Keratinocyte (primary cell): Measurements from ENCODE around the gene PTPRN2. TPM values are rescaled to one million over a fixed set of nuclear protein-coding genes. Genes with fewer than 3 reads are reported as not detected.
"Not testable (repeated sequence)": the region's sequence is repeated elsewhere in the genome, so short reads cannot be mapped to it uniquely, and the experiment has no call there.

Experiments
- DNase-seq: peaks from one replicate; pipeline ENCODE4 v3.0.0-alpha.2; 2011; ENCODE audit warnings: low read depth, missing footprints, low spot score
- FAIRE-seq: peaks from 2 replicates; lab custom pipeline; 2011; peaks lifted over from hg19 to GRCh38; lab: Jason Lieb, UNC
- H2AFZ ChIP-seq: 2 replicates; pipeline ENCODE4 v1.6.0; 2012; ENCODE audit warnings: low read length, control low read depth, inconsistent platforms; ENCODE audit not compliant: control insufficient read depth
- H3K27ac ChIP-seq: 2 replicates; pipeline ENCODE4 v1.5.1; 2011; ENCODE audit warnings: low read length; ENCODE audit not compliant: control insufficient read depth, insufficient read depth
- H3K27me3 ChIP-seq: 3 replicates; pipeline ENCODE4 v1.6.0; 2011; ENCODE audit warnings: low read length; ENCODE audit not compliant: control insufficient read depth, insufficient read depth; ENCODE audit errors: extremely low read depth
- H3K36me3 ChIP-seq, 2 experiments: 2 replicates in 1 of 2; 3 replicates in 1 of 2; pipeline ENCODE4 v1.5.1; 2011; ENCODE audit warnings: low read length in 2 of 2, mild to moderate bottlenecking in 1 of 2; ENCODE audit not compliant: control insufficient read depth in 2 of 2, insufficient read depth in 2 of 2; ENCODE audit errors: extremely low read depth in 1 of 2
- H3K4me1 ChIP-seq: 3 replicates; pipeline ENCODE4 v1.5.1; 2011; ENCODE audit warnings: low read length; ENCODE audit not compliant: control insufficient read depth, insufficient read depth; ENCODE audit errors: extremely low read depth
- H3K4me2 ChIP-seq: 3 replicates; pipeline ENCODE4 v1.6.0; 2011; ENCODE audit warnings: low read depth, low read length; ENCODE audit not compliant: control insufficient read depth, insufficient read depth; ENCODE audit errors: extremely low read depth
- H3K4me3 ChIP-seq, 3 experiments: fragments of 200-600 bp in 1 of 3; sonication (generic) in 1 of 3; 2 replicates in 2 of 3; 3 replicates in 1 of 3; pipeline ENCODE4 v1.5.1; 2011 to 2016; ENCODE audit warnings: low read length in 3 of 3, mild to moderate bottlenecking in 3 of 3, control low read depth in 2 of 3, inconsistent platforms in 1 of 3, low read depth in 1 of 3, mixed read lengths in 1 of 3, mixed run types in 1 of 3, moderate library complexity in 1 of 3; ENCODE audit not compliant: control insufficient read depth in 2 of 3, insufficient read depth in 2 of 3; ENCODE audit errors: extremely low read depth in 1 of 3
- H3K79me2 ChIP-seq: 2 replicates; pipeline ENCODE4 v1.6.0; 2012; ENCODE audit warnings: low read length; ENCODE audit not compliant: control insufficient read depth, insufficient read depth
- H3K9ac ChIP-seq: 3 replicates; pipeline ENCODE4 v1.6.0; 2011; ENCODE audit warnings: low read length; ENCODE audit not compliant: control insufficient read depth, insufficient read depth; ENCODE audit errors: extremely low read depth
- H3K9me1 ChIP-seq: 3 replicates; pipeline ENCODE4 v1.6.0; 2011; ENCODE audit warnings: low read length; ENCODE audit not compliant: control insufficient read depth, insufficient read depth; ENCODE audit errors: extremely low read depth
- H3K9me3 ChIP-seq: 2 replicates; pipeline ENCODE4 v1.5.1; 2012; ENCODE audit warnings: low read depth, low read length; ENCODE audit not compliant: control insufficient read depth
- H4K20me1 ChIP-seq: 3 replicates; pipeline ENCODE4 v1.6.0; 2011; ENCODE audit warnings: low read length; ENCODE audit not compliant: control insufficient read depth, insufficient read depth; ENCODE audit errors: extremely low read depth
- EZH2 ChIP-seq: IDR thresholded peaks from one replicate; pipeline ENCODE4 v1.6.1; 2012; ENCODE audit warnings: inconsistent platforms, mild to moderate bottlenecking, low read length, moderate library complexity
- dilution Hi-C: fragments of 300-500 bp; cut with MboI; formaldehyde crosslinking; loops from one replicate; pipeline ENCODE4 v1.7.0; 2020; ENCODE audit warnings: low sequenced_read_pairs; ENCODE audit not compliant: extremely low pct_ligation_motif_present
- polyA plus RNA-seq, 5 experiments: library from polyadenylated mRNA; depleted of rRNA in 3 of 5; stranded (reverse) in 3 of 5; stranded (forward) in 1 of 5; unstranded in 1 of 5; fragments of >200 nt; gene quantifications; 1 replicate in 1 of 5; 2 replicates in 3 of 5; 3 replicates in 1 of 5; pipeline versions ENCODE4 v1.2.1 to v1.2.3, GENCODE V29; 2011 to 2012; ENCODE audit warnings: missing spikeins in 2 of 5, low read depth in 1 of 5, low replicate concordance in 1 of 5
- TF ChIP-seq, protein P1 (sequence below), 3 experiments: IDR thresholded peaks in 1 of 3; conservative IDR thresholded peaks in 1 of 3; optimal IDR thresholded peaks in 1 of 3; 2 replicates in 2 of 3; 3 replicates in 1 of 3; pipeline versions ENCODE3 to v1.5.1; 2011; ENCODE audit warnings: low read length in 3 of 3, mild to moderate bottlenecking in 3 of 3, moderate library complexity in 2 of 3, control low read depth in 1 of 3, inconsistent platforms in 1 of 3; ENCODE audit not compliant: insufficient read depth in 2 of 3; ENCODE audit errors: extremely low read depth in 1 of 3

Gene PTPRN2
- polyA plus RNA-seq, 1 donor (not counting 4 experiments of a cell fraction or from before 2014, with no cell fraction given): not detected

DNA sequence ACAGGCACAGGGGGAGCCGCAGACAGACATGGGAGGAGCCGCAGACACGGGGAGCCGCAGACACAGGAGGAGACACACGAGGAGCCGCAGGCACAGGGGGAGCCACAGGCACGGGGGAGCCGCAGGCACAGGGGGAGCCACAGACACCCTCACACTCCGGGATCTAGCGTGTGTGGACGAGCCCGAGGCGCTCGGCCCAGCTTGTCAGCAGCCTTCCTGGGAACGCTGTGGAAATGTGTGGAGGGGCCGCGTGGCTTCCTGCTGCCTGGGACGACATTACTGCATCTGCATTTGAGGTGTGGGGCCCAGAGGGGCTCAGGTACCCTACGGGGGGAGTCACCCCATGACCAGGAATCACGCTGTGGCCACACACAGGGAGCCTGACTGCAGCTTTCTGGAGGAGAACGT is 313.2 kb downstream of the PTPRN2 start:
- Histone ChIP-seq H3K27ac (no peak overlapping the region), H3K9me3 (peaks cover 15% of the 10 kb centered on the region), H3K27me3 (no peaks in the 10 kb centered on the region), H3K4me1 (no peaks in the 10 kb centered on the region), H3K4me2 (no peak overlapping the region), H3K9ac (no peak overlapping the region), H4K20me1 (no peaks in the 10 kb centered on the region), H3K79me2 (no peaks in the 10 kb centered on the region), H3K36me3 (no peaks in the 10 kb centered on the region), H2AFZ (no peak overlapping the region), H3K9me1 (no peaks in the 10 kb centered on the region), H3K4me3 (no peak overlapping the region)
- FAIRE-seq: no peak
- no peak for TF ChIP-seq EZH2
- TF ChIP-seq, protein P1, sequence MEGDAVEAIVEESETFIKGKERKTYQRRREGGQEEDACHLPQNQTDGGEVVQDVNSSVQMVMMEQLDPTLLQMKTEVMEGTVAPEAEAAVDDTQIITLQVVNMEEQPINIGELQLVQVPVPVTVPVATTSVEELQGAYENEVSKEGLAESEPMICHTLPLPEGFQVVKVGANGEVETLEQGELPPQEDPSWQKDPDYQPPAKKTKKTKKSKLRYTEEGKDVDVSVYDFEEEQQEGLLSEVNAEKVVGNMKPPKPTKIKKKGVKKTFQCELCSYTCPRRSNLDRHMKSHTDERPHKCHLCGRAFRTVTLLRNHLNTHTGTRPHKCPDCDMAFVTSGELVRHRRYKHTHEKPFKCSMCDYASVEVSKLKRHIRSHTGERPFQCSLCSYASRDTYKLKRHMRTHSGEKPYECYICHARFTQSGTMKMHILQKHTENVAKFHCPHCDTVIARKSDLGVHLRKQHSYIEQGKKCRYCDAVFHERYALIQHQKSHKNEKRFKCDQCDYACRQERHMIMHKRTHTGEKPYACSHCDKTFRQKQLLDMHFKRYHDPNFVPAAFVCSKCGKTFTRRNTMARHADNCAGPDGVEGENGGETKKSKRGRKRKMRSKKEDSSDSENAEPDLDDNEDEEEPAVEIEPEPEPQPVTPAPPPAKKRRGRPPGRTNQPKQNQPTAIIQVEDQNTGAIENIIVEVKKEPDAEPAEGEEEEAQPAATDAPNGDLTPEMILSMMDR (optimal IDR thresholded peaks at IDR 0.05 in 1 of 3, IDR thresholded peaks at IDR 0.05 in 1 of 3, conservative IDR thresholded peaks at IDR 0.05 in 1 of 3; ENCODE audit: extremely low read depth in 1 of 3, insufficient read depth in 2 of 3, low read length in 3 of 3): no peak
- dilution Hi-C loops: no loop called here
- no peak for DNase-seq

DNA sequence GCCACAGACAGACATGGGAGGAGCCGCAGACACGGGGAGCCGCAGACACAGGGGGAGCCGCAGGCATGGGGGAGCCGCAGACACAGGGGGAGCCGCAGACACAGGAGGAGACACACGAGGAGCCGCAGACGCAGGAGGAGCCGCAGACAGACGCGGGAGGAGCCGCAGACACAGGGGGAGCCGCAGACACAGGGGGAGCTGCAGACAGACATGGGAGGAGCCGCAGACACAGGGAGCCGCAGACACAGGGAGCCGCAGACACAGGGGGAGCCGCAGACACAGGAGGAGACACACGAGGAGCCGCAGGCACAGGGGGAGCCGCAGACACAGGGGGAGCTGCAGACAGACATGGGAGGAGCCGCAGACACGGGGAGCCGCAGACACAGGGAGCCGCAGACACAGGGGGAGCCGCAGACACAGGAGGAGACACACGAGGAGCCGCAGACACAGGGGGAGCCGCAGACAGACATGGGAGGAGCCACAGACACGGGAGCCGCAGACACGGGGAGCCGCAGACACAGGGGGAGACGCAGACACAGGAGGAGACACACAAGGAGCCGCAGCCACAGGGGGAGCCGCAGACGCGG is 313.8 kb downstream of the PTPRN2 start:
- H3K4me2 ChIP-seq, H3K27me3 ChIP-seq, DNase-seq, H3K4me1 ChIP-seq, H3K4me3 ChIP-seq, H3K36me3 ChIP-seq, H3K79me2 ChIP-seq, H3K27ac ChIP-seq, H3K9ac ChIP-seq, dilution Hi-C loops, H4K20me1 ChIP-seq, FAIRE-seq, H3K9me1 ChIP-seq, H2AFZ ChIP-seq: not testable (repeated sequence)
- H3K9me3 ChIP-seq: peaks cover 15% of the 10 kb centered on the region

DNA sequence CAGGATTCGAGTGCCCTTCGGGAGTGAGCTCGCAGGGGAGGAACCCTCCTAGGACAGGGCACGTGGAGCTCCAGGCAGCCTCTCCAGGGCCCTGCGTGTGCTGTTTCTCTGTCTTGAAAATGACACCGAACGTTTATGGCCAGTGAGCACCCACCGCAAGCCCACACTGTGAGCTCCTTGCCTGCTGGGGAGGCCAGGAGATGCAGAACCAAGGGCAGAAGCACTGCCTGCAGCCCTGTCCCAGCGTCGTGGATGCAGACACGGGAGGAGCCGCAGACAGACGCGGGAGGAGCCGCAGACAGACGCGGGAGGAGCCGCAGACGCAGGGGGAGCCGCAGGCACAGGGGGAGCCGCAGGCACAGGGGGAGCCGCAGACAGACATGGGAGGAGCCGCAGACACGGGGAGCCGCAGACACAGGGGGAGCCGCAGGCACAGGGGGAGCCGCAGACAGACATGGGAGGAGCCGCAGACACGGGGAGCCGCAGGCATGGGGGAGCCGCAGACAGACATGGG is 314.4 kb downstream of the PTPRN2 start:
- no peaks in the 10 kb centered on the region for H3K4me1 ChIP-seq
- peaks cover 15% of the 10 kb centered on the region for H3K9me3 ChIP-seq
- FAIRE-seq: no peak
- dilution Hi-C loops: no loop called here
- H3K9ac ChIP-seq: no peak overlapping the region
- no peak for DNase-seq
- H3K4me2 ChIP-seq: no peak overlapping the region
- H3K27ac ChIP-seq: no peak overlapping the region
- TF ChIP-seq, protein P1 (optimal IDR thresholded peaks at IDR 0.05 in 1 of 3, IDR thresholded peaks at IDR 0.05 in 1 of 3, conservative IDR thresholded peaks at IDR 0.05 in 1 of 3; ENCODE audit: extremely low read depth in 1 of 3, insufficient read depth in 2 of 3, low read length in 3 of 3): no peak
- TF ChIP-seq EZH2: no peak
- no peaks in the 10 kb centered on the region for H3K36me3 ChIP-seq
- H4K20me1 ChIP-seq: no peaks in the 10 kb centered on the region
- no peak overlapping the region for H2AFZ ChIP-seq
- no peaks in the 10 kb centered on the region for H3K9me1 ChIP-seq
- H3K79me2 ChIP-seq: no peaks in the 10 kb centered on the region
- no peaks in the 10 kb centered on the region for H3K27me3 ChIP-seq
- H3K4me3 ChIP-seq: no peak overlapping the region
